AG04449 (cell line): ENCODE measurements around the gene ACTN3.
"Not testable (repeated sequence)": the region's sequence is repeated elsewhere in the genome, so short reads cannot be mapped to it uniquely, and the experiment has no call there.

Experiments used
- CTCF ChIA-PET: fragments of 350-600 bp; formaldehyde crosslinking; extraction: SDS; loops from one replicate; lab custom pipeline; 2021; ENCODE audit warnings: antibody characterized with exemption; lab: Yijun Ruan, JAX
- POLR2A ChIA-PET: fragments of 400-600, 350-600 bp; formaldehyde crosslinking; extraction: SDS; loops from one replicate; lab custom pipeline; 2020; ENCODE audit warnings: antibody characterized with exemption, inconsistent platforms; lab: Yijun Ruan, JAX
- DNase-seq: peaks from one replicate; pipeline ENCODE4 v3.0.0-alpha.2; 2010; ENCODE audit warnings: low read depth, low spot score
- H3K4me3 ChIP-seq: 2 replicates; pipeline ENCODE4 v1.5.1; 2011; ENCODE audit warnings: low read depth, mild to moderate bottlenecking, control low read depth, low read length
- CTCF ChIP-seq: IDR thresholded peaks from one replicate; pipeline ENCODE4 v1.5.1; 2011; ENCODE audit warnings: mild to moderate bottlenecking, moderate library complexity, low read length, control low read depth, inconsistent platforms; ENCODE audit not compliant: insufficient read depth; ENCODE audit errors: missing control alignments

Gene ACTN3

GRCh38 chr11:66570079-66570849, 23.6 kb downstream of the ACTN3 start:
- POLR2A ChIA-PET, result no interaction called here
- no peak for DNase-seq
- CTCF ChIA-PET, result interaction anchor here (1.1 to 5.6 kb wide), 2 partner anchors 8 to 11 kb away, joined by 3 to 46 read pairs; no protein-coding TSS in a partner anchor
- TF ChIP-seq CTCF, result no peak
- no peak overlapping the region for H3K4me3 ChIP-seq

- DNase-seq, result no peak
- H3K4me3 ChIP-seq, result no peak overlapping the region
- ChIA-PET POLR2A (no interaction called here), CTCF (interaction anchor here (1.1 to 5.6 kb wide), 2 partner anchors 8 to 10 kb away, joined by 3 to 46 read pairs; no protein-coding TSS in a partner anchor)
- no peak for TF ChIP-seq CTCF
These were observed 24.1 kb downstream of the ACTN3 start for GRCh38 chr11:66570850-66571180.

GRCh38 chr11:66579017-66579606, 32.4 kb downstream of the ACTN3 start:
- DNase-seq, result no peak
- no peak overlapping the region for H3K4me3 ChIP-seq
- POLR2A ChIA-PET, result interaction anchor here (0.8 kb wide), 1 partner anchor 99 kb away, joined by 4 read pairs; the partner anchor contains the start of gene RBM4B
- TF ChIP-seq CTCF, result peak; percentile 89
- CTCF ChIA-PET, result interaction anchor here (0.7 to 7.0 kb wide), 13 partner anchors 11 to 264 kb away, joined by 3 to 115 read pairs (median 4); partner anchors contain the start of genes CCDC87, CCS, CTSF and RBM4B

- ChIA-PET CTCF (interaction anchor here (0.7 to 7.0 kb wide), 9 partner anchors 8 to 253 kb away, joined by 3 to 115 read pairs (median 3); partner anchors contain the start of genes CCDC87, CCS and RBM4B), POLR2A (no interaction called here)
- DNase-seq, result no peak
- no peak for TF ChIP-seq CTCF
- no peak overlapping the region for H3K4me3 ChIP-seq
These were observed 34.1 kb downstream of the ACTN3 start for GRCh38 chr11:66580803-66581202.

- no peak for TF ChIP-seq CTCF
- ChIA-PET CTCF (interaction anchor here (1.1 to 7.0 kb wide), 7 partner anchors 10 to 253 kb away, joined by 3 to 115 read pairs (median 4); partner anchors contain the start of genes CCDC87, CCS and RBM4B), POLR2A (no interaction called here)
- H3K4me3 ChIP-seq, result no peak overlapping the region
- no peak for DNase-seq
These were observed 34.6 kb downstream of the ACTN3 start for GRCh38 chr11:66581261-66581660.

GRCh38 chr11:66582565-66583147, 36.0 kb downstream of the ACTN3 start:
- H3K4me3 ChIP-seq, DNase-seq, CTCF ChIA-PET, POLR2A ChIA-PET: not testable (repeated sequence)

- H3K4me3 ChIP-seq, POLR2A ChIA-PET, DNase-seq: not testable (repeated sequence)
- CTCF ChIA-PET, result interaction anchor here (1.3 to 1.5 kb wide), 2 partner anchors 8 to 93 kb away, joined by 6 read pairs; partner anchors contain the start of gene RBM4B
These were observed 38.7 kb downstream of the ACTN3 start for GRCh38 chr11:66585447-66585846.
